HG03039 (cell line): ENCODE results near the gene PIK3CD.
"Not testable (repeated sequence)": the region's sequence is repeated elsewhere in the genome, so short reads cannot be mapped to it uniquely, and the experiment has no call there.

Experiments used
- ATAC-seq: cut with Tn5 transposase; IDR thresholded peaks from one replicate; pipeline ENCODE4 v1.9.1; 2021; ENCODE audit warnings: mild to moderate bottlenecking, moderate library complexity; ENCODE audit not compliant: unreplicated experiment

PIK3CD gene

GRCh38 chr1:9618909-9619679 lies 32.4 kb upstream of the PIK3CD start:
- ATAC-seq = no peak

- ATAC-seq = no peak
These were observed 30.5 kb upstream of the PIK3CD start for GRCh38 chr1:9621032-9621431.

DNA sequence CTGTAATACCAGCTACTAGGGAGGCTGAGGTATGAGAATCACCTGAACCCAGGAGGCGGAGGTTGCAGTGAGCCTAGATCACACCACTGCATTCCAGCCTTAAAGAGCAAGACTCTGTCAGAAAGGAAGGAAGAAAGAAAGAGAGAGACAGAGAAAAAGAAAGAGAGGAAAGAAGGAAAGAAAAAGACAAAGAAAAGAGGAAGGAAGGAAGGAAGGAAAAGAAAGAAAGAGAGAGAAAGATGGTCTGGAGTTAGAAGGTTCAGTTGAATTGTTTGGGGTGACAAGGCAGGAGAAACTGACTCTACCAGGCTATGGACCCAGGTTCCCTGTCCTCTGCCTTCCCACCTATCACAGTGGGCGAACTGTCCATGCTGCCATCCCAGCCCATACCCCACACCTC lies 27.4 kb upstream of the PIK3CD start:
- ATAC-seq = no peak

- not testable (repeated sequence) for ATAC-seq
These were observed 26.5 kb upstream of the PIK3CD start for GRCh38 chr1:9625030-9625429.

DNA sequence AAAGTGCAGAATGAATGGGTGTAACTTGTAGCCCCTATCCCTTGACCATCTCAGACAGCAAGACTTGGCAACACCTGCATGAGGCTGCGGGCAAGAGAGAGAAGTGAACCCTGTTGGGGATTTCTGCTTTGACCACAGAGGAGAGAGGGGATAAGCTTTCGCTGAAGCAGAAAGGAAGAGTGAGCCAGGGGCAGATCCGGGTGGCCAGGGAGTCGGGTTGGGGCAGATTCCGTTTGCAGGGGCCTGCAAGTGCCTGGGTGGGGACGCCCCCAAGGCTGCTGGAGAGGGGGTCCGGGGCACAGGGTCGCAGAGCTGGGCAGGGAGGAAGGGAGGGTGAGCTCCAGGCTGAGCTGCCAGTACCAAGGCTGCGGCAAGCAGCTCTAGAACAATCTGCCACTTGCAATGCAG lies 25.3 kb upstream of the PIK3CD start:
- no peak for ATAC-seq

DNA sequence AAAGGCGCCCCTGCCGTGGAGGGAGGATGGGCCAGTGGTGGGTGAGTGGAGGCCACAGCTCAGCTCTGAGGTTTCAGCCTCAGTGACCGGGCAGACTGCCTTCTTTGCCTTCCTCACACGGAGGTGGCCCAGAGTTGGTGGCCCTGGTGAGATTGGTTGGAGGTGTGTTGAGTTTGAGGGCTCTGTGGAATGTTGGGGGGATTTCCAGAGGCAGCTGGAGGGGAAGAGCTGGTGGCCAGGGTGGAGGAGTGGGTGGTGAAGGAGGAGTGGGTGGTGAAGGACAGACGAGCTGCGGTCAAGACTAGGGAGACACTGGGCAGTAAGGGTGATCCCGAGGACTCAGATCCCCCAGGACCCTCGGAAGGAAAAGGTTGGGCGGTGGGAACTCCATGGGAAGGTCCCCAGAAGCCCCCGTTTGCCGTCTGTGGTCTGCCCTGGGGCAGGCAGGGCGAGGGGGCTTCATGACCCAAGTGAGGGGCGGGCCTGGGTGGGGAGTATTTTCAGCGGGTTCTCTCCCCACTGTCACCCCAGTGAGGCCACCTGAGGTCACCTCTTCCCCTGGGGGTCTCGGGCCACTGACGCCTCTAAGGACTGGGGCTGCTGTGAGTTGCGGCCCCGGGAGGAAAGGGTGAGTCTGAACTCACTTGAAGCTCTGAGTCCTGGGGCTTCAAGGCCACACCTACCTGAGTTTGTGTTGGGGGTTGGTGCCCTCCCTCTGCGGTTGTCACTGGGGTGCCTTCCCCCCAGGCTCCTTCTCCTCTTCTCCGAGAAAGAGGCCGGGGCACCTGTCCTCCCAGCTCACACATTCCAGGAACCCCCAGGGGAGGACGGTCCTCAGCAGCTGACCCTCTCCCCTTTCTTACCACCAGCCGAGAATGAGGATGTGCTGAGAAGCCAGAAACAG lies 22.7 kb upstream of the PIK3CD start:
- ATAC-seq = no peak

- ATAC-seq = no peak
These were observed 21.9 kb upstream of the PIK3CD start for GRCh38 chr1:9629445-9630201.

DNA sequence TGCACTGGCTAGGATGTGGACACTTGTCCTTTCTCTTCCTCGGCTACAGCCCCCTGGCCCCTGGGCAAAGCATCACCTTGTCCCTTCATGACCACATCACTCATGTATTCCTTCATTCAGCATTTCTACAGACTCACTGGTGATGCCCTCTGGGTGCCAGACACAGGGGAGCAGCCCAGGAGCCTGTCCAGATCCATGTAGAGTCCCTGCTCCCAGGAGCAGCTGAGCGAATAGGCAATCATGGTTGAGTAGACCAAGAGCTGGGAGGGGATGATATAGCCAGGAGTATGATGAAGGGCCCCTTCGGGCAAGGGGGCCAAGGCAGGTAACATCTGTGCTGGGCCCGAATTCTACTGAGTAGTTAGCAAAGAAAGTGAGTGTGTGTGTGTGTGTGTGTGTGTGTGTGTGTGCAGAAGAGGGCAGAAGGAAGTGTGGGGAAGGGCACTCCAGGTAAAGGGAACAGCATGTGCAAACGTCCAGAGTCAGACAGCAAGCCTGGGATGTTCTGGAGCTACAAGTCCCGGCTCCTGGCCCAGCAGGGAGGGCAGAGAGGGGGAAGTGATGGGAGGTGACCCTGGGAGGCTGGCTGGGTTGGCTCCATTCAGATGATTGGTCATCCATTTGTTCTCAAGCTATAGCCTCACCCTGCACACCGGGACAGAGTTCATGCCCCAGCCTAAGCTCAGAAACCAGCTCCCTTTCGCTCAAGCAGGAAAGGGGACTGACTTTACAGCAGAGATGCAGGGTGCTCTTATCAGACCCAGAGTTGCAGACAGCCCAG lies 21.0 kb upstream of the PIK3CD start:
- no peak for ATAC-seq

DNA sequence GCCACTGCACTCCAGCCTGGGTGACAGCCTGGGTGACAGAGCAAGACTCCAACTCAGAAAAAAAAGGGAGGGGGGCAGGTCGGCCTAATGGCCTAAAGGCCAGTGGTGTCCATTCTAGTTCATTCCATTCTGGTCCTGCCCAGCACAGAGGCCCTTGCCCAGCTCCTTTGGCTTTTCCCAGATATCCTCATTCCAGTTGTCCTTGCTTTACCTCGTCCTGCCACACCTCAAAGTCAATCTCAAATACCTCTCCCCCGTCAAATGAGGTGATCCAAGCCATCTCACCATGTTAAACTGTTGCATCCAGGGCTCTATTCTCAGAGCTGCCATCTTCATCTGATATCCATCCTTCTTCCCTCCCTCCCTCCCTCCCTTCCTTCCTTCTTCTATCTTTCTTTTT lies 19.9 kb upstream of the PIK3CD start:
- no peak for ATAC-seq

DNA sequence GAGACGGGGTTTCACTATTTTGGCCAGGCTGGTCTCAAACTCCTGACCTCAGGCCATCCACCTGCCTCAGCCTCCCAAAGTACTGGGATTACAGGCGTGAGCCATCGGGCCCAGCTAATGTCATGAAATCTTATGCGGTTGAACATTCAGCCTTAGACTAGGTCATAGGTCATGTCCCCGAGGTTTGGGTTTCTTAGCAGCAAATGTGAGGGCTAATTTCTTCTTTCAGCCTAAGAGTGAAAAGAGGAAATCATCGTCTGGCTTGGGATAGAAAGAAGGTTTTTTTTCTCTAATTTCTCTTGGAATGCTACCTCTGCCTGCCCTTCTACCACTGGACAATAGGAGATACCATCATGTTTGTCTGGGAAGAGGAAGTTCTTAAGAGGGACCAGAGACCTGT lies 18.0 kb upstream of the PIK3CD start:
- ATAC-seq = no peak

DNA sequence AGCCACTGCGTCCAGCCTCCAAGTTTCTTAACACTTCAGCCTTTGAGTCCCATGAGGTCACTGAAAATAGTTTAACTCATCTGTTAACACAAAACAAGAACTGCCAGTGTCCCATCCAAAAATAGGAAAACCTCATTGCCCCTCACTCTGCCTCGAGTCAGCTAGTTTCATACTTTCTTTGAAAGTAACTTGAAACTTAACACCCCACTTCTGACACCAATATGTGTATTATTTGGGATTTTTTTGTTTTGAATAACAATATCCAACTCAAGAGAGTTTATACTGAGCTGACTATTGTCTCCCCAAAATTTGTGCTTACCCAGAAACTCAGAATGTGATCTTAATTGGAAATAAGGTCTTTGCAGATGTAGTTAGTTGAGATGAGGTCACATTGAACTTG lies 16.9 kb upstream of the PIK3CD start:
- ATAC-seq = no peak

- no peak for ATAC-seq
These were observed 12.3 kb upstream of the PIK3CD start for GRCh38 chr1:9639227-9639626.

DNA sequence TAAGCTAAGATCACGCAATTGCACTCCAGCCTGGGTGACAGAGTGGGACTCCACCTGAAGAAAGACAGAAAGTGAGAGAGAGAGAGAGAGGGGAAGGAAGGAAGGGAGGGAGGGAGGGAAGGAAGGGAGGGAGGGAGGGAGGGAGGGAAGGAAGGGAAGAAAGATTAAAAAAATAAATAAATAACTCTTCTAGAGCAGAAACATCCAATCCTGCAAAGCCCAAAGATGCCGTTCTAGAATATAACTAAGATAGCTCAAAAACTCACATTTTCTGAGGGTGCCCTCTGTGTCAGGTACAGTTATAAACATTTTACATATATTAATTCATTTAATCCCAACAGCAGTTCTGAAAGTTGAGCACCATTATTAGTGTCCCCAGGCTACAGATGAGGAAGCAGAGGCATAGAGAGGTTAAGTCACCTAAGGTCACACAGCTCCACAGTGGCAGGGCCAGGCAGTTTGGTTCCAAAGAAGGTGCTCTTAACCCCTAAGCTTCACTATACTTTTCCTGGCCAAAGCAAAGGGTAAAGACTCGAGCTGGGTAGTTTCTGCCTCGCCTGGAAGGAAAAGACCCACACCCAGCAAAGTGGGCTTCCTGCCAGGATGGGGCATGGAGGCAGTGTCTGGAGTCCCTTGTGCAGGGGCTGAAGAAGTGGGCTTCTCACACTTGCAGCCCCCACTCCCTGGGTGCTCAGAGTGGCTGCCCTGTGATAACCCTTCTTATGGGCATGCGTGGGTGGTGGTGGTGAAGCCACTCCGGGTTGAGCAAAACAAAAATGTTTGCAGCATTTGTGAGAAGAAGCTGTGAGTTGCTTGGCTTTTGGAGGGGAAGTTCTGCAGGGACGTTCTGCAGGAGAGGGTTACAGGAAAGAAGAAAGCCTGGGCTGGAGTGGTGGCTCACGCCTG lies 7.9 kb upstream of the PIK3CD start:
- ATAC-seq = no peak

DNA sequence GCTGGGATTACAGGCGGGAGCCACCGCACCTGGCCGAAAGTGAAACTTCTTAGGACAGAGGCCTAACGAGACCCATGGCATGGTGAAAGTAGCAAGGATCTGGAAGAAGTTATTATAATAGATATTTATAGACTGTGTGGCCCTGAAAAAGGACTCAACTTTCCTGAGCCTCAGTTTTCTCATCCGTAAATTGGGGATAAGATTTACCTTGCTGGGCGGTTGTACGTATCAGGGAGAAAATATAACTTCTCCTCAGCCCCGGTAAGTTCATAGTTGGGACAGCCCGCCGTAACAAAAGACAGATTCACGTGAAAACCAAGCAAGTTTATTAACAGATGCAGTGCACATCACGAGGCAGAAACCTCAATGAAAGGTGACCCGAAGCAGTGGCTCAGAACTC lies 5.5 kb upstream of the PIK3CD start:
- ATAC-seq = no peak

- no peak for ATAC-seq
These were observed 3.4 kb upstream of the PIK3CD start for GRCh38 chr1:9648171-9648570.

GRCh38 chr1:9649769-9650168 lies 1.8 kb upstream of the PIK3CD start:
- no peak for ATAC-seq

DNA sequence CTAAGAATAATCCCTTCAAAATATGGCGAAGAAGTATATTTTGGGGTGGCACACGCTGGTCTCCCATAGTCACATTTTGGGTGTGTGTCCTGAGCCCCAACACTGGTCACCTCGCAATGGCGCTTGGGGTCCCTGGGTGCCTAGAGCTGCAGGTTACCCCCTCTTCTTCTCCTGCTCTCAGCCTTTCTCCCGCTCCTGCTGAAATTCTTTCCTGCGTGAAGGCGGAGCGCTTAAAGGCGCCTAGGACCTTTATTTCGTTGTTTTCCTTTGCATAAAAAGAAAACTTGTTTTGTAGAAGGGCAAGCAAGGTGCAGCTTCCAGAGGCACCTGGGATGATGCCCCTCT lies 339 bp upstream of the PIK3CD start:
- no peak for ATAC-seq

GRCh38 chr1:9652379-9653209 lies 1.1 kb downstream of the PIK3CD start:
- ATAC-seq = no peak

DNA sequence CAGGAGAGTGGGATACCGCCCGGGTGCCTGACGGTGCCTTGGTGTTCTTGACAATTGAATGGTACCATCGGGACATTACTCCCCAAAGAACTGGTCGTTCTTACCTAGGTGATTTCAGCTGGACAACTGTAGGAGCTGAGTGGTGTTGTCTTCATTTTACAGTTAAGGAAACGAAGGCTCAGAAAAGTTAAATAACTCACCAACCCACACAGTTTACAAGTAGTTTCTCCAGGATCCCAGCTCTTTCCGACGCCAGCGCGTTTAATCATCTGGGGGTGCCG lies 1.6 kb downstream of the PIK3CD start:
- ATAC-seq = no peak
